ENCODE measurements around the gene ABCB11.
"Not testable (repeated sequence)": the region's sequence is repeated elsewhere in the genome, so short reads cannot be mapped to it uniquely, and the experiment has no call there.

ABCB11 gene

DNA sequence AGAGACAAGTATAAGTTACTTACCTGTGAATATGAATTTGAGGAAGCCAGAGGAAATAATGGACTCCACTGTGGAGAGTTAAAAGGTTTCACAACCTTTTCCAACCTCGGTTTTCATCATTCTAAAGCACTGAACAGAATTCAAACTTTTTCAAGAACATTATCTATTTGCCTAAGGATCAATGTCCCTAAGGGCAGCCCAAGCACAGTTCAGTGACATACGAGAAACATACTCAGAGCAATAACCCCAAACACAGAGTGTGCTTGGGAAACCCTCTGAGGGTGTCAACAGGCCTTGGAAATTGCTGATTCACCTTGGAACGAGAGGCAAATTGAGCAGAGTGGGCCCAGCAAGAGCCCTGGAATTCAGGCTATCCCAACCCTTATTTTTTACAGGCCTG, at the start of gene ABCB11:
Gene ABCB11, minus strand, starts transcription at position 123 of the 400 bp plus-strand sequence. CDS start 13,199 bp downstream, outside the sequence.
- DNase-seq (ENCODE audit: low read depth): no peak

GRCh38 chr2:169080250-169081069, 49.3 kb upstream of the ABCB11 start:
- DNase-seq (ENCODE audit: low read depth): no peak

DNA sequence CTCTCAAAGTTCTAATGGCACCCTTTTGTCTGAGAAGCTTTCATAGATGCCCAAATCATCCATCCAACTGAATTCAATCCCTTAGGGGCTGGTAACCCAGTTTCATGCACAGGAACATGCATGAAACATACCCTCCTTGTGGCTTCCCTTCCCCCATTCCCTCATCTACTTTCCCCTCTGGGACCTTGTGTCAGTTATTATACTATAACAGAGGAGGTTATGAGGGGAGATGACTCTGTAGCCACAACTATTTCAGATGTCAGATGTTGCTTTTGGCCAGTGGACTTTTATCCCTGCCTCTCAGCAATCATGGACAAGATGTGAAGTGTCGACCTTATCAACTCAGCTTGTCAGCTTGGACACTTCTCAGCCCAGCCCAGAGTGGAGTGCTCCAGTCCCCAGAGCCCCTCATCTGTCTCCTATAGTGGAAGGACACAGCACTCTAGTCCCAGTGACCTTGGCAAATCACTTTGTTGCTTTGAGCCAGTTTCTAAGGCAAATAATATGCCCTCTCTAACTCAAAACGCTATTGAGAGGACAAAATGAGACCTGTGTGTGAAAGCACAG, 46.6 kb upstream of the ABCB11 start:
- no peak for DNase-seq (ENCODE audit: low read depth)

DNA sequence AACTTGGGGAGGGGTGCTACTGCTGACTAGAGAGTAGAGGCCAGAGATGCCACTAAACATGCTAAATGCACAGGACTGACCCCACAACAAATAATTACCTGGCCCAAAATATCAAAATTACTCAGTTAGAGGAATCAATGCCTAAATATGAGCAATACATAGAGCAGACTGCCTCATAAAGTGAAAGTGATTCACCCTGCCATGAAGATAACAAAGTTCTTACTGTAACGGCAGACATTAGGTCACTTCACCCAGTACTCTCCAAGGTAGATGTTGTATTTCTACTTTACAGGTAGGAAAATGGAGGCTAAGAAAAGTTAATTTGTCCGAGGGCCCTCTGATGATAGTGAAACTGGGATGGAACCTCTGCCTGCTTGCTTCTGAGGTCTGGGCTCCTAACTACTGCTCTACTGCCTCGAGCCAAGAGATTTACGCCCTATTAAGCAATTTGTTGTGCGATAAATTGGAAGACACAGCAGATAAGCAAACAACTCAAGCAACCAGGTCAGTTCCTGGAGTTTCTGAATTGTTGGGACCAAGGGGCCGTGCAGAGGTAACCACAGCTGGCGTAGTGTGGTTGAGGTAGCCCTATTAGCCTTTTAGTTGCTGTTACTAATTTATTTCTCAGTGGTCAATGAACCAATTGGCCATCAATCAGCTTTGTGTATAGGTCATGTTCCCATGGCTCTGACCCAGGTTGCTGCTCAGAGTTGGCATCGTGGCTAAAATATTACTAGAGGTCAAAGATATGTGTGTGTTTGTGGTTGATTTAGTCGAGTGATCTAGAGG, 43.0 kb upstream of the ABCB11 start:
- DNase-seq (ENCODE audit: low read depth): no peak

GRCh38 chr2:169073211-169073962, 42.3 kb upstream of the ABCB11 start:
- no peak for DNase-seq (ENCODE audit: low read depth)

DNA sequence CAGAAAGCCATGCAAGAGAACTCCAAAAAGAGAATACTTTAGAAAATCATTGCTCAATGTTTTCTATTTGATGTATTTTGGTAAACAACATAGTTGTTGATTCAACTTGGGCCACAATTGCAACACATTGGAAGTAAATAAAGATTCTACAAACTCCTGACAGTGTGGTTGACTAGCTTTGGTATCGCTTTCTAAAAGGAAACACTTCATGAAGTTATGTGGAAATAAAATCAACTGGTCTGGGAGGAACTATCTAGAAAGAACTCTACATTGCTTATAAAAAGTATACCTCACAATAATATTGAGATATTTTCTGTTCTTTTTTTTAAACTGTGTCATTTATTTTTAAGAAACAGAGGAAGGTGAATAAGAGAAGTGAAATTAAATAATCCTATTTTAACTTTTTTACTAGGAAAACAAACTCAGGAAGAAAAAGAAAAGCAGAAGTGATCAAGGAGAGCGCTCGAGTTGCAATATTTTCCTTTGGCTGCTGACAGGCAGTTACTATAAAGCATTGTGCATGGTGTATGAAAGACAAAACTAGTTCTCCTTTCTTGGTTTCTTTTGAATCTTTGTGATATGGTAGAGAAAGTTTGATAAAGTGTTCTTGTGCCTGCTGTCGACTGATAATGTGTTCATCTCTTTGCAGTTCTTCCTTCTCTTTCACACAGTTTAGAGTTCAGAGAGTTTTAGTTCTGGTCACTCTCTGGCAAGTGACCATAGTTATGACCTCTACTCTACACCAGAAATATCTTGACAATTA, 41.2 kb upstream of the ABCB11 start:
- DNase-seq (ENCODE audit: low read depth): no peak

- no peak for DNase-seq (ENCODE audit: low read depth)
Measured at GRCh38 chr2:169071455-169071854, 40.3 kb upstream of the ABCB11 start.

- no peak for DNase-seq (ENCODE audit: low read depth)
Measured at GRCh38 chr2:169069833-169070232, 38.7 kb upstream of the ABCB11 start.

GRCh38 chr2:169069341-169069740, 38.2 kb upstream of the ABCB11 start, which contains the start of gene DHRS9:
TSS of gene DHRS9 (plus strand) at chr2:169069563. CDS start at chr2:169081582, 12,019 bp downstream.
- DNase-seq (ENCODE audit: low read depth): no peak

GRCh38 chr2:169066897-169067296, 35.8 kb upstream of the ABCB11 start:
- no peak for DNase-seq (ENCODE audit: low read depth)

DNA sequence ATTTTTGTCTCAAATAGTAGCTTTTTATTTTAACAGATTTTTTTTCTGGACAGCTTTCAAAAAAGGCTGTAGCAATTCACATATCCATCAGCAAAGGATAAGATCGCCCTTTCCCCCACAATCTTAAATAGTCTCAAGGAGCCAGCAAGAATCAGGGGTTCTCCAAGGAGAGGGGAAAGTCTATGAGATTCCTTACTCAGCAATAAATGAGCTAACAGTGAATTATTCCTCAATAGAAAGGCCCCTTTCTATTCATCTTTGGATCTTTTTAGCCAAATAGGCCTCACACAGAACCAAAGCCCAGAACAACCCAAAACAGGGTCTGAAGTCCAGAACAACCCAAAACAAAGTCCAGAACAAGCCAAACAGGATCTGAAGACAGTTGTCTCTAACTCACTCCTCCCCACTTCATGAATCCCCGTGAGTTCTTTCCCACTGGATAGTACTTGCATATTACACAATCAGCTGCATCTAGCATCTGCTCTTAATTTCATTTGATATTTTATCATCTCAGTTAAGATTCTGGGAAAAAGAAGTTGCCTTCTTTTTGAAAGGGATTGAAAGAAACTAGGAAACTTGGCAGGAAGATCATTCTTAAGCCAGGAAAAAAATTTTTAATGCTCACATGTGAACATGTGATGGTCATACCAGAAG, 34.9 kb upstream of the ABCB11 start:
- no peak for DNase-seq (ENCODE audit: low read depth)

DNA sequence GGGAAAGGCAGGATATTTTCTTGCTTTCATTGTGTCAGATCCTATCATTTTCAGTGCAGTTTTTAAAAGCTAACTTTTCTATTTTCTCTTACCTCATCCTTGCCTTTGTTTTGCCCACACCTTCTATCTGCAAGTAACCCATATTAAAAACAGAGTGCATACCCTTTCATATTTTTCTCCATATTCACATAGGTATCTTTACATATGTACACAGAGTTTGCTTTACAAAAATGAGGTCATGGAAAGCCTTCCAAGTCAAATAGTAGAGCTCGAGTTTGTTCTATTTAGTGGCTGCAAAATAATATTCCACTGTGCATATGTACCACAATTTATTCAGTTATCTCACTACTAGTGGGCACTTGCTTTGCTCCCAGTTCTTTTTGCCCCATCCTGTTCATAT, 34.3 kb upstream of the ABCB11 start:
- DNase-seq (ENCODE audit: low read depth): no peak

DNA sequence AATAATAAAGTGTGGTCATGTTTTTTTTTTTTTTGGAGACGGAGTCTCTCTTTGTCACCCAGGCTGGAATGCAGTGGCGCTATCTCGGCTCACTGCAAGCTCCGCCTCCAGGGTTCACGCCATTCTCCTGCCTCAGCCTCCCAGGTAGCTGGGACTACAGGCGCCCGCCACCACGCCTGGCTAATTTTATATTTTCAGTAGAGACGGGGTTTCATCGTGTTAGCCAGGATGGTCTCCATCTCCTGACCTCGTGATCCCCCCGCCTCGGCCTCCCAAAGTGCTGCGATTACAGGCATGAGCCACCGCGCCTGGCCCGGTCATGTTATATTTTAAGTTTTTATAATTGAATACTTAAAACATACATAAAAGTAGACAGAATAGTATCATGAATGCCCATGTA, 33.1 kb upstream of the ABCB11 start:
- not testable (repeated sequence) for DNase-seq (ENCODE audit: low read depth)

DNA sequence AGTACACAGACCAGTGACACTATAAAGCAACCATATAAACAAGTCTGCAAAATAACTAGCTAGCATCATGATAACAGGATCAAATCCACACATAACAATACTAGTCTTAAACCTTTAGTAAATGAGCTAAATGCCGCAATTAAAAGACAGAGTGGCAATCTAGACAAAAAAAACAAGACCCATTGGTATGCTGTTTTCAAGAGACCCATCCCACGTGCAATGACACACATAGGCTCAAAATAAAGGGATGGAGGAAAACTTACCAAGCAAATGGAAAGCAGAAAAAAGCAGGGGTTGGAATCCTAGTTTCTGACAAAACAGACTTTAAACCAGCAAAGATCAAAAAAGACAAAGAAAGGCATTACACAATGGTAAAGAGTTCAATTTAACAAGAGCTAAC, 23.5 kb upstream of the ABCB11 start:
- not testable (repeated sequence) for DNase-seq (ENCODE audit: low read depth)

GRCh38 chr2:169050476-169051240, 19.5 kb upstream of the ABCB11 start:
- DNase-seq (ENCODE audit: low read depth): no peak

DNA sequence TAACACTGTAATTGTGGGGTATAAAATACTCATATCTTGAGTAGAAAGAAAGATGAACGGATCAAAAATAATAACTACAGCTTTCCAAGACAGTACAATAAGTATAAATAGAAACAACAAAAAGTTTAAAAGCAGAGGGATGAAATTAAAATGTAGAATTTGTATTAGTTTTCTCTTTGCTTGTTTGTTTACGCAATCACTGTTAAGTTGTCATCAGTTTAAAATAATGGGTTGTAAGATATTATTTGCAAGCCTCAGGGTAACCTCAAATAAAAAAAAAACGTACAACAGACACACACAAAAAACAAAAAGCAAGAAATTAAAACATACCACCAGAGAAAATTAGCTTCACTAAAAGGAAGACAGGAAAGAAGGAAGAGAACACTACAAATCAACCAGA, 18.0 kb upstream of the ABCB11 start:
- no peak for DNase-seq (ENCODE audit: low read depth)

GRCh38 chr2:169047256-169048250, 16.4 kb upstream of the ABCB11 start:
- no peak for DNase-seq (ENCODE audit: low read depth)

GRCh38 chr2:169046440-169047151, 15.5 kb upstream of the ABCB11 start:
- no peak for DNase-seq (ENCODE audit: low read depth)
